GM21786 (cell line): ENCODE data around the gene MSRB2.

Experiments
- ATAC-seq: cut with Tn5 transposase; IDR thresholded peaks from one replicate; pipeline ENCODE4 v1.9.1; 2021; ENCODE audit not compliant: unreplicated experiment

The MSRB2 gene

DNA sequence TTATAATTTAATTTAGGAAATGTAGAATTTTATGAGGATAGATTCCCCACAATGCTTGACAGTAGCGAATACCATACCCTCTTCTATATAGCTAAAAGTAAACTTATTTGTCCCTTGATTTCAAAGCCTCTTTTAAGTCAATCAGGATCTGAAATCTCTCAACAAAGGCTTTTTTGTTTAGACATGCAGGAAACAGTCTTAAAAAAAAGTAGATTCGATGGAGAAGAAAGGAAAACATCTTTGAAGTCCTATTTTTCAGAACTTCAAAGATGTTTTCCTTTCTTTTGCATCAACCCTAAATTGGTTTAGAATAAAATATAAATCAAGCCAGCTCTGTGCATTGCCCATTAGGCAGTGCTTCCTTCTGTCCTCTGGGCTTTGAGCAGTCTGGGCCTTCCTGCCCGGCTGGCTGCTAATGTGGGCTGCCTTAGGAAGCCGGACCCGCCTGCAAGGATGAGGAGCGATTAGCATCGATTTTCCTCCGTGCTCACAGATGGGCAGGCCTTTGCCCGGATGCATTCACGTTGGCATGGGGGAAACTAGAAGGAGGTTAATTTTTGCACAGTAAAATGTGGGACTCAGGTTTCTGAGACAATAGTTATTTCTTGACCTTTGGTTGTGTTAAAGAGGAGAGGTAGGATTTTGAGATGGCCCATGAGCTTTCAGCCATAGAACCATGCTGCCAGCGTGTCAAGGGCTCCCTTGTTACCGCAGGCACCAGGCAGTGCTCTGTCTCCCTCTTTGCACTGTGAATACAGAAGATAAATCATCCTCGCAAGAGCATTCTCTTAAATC is 15.5 kb downstream of the MSRB2 start:
- ATAC-seq: no peak

DNA sequence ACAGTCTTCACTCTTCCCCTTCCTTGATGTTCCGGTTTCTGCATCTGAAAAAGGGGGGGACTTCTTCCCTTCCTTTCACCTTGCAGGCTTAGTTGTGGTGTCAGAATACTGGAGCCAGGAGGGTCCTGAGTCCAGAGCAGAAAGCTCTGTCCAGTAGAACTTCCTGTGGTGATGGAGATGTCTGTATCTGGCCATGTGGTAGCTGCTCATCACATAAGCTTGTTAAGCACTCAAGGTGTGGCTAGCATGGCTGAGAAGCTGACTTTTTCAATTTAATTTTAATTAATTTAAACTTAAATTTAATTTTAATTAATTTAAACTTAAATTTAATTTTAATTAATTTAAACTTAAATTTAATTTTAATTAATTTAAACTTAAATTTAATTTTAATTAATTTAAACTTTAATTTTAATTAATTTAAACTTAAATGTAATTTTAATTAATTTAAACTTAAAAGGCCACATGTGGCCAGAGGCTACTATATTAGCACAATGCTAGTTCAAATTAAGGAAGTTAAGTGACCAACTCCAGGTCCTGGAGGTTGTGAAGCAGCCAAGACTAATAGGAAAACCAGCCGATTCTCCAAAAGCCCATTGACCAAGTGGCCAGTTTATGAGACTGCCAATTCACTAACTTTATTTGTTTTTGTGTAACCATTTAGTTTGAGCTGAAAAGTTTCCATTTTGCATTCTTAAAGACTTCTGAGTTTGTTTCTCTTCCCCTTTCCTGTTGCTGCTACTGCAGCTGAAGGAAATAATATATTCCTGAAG is 16.3 kb downstream of the MSRB2 start:
- no peak for ATAC-seq

DNA sequence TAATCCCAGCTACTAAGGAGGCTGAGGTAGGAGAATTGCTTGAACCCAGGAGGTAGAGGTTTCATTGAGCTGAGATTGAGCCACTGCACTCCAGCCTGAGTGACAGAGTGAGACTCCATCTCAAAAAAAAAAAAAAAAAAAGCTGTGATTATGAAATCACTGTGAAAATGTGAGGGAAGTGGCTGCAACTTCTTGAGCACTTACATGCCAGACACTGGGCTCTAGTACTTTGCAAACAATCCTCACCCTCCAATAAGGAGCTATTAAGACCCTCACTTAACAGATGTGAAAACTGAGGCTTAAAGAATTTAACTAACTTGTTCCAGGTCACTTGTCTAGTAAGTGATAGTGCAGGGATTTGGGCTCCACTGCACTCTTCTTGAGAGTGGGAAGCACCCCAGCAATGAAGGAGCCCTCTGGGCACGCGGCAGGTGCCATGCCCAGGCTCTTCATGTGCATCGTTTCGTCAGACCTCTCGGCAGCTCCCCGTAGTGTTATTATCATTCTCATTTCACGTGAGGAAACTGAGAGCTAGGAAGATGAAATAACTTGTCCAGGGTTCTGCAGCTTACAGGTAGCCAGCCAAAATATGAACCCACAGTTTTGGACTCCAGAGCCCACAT is 19.0 kb downstream of the MSRB2 start:
- ATAC-seq: no peak

DNA sequence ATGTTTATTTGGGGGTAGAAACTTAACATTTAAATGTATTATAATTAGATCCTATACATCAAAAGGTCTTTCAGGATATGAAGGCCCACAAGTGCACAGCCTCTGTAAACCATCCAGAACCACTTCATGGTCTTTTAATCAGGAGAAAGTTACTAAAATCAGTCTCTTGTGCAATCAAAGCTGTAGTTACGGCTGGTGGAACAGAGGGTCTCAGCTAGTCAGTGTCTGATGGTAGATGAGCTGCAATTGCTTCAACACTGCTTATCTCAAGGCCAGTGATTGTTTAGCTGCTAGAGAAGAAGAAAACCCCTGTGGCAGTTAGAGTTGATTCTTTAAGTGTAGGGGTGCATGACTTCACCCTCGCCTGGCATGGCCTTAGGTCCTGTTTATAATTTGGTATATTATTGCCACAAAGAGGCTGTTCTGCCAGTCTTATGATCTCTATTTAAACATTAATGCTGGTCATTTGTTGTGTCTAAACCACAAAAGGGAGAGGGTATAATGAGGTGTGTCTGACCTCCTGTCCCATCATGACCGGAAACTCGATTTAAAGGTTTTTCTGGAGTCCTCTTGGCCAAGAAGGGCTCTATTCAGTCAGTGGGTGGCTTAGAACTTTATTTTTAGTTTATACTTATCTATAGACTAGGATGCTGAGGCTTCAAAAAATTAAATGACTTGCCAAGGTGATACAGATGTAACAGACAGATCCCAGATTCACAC is 21.3 kb downstream of the MSRB2 start:
- ATAC-seq: no peak

DNA sequence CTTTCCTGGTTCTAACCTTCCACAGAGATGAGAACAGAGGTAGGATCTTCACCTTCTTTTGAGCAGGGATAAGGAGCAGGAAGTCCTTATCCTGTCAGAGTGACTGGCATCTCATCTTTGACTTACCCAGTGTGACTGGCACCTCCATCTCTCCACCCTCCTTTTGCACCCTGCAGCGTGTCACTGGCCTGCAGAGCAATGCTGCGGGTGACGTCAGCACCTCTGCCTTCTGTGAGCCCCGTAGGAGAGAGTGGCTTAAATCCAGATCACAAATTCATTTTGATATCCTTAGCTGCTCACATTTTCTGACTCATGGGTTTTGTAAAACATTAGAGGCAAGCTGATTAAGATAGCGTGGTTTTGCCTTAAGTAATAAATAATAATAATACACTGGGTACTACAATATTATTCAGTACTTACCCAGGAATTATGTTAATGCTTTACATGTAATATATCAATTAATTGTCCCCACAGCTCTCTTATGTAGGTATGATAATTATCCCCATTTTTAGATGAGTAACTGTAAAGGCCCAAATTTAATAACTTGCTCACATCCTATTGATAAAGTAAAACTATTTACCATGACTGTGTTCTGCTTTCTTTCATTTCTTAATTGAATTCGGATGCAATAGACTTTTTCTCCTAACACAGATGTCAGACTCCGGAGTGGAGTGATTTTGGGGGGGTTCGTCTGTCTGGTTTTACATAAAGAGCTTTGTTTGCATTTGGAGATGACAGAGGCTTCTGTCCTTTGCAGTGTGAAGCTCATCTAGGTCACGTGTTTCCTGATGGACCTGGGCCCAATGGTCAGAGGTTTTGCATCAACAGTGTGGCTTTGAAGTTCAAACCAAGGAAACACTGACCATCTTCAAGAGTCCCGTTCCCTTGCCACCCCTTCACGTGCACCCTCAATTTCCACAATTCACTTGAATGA is 24.9 kb downstream of the MSRB2 start:
- no peak for ATAC-seq

DNA sequence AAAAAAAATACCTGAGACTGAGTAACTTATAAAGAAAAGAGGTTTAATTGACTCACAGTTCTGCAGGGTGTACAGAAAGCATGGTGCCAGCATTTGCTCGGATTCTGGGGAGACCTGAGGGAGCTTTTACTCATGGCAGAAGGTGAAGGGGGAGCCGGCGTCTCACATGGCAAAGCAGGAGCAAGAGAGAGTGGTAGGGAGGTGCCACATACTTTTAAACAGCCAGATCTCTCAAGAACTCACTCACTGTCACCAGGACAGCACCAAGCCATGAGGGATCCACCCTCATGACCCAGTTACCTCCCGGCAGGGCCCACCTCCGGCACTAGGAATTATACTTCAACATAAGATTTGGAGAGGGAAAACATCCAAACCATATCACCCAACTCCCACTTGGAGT is 25.8 kb downstream of the MSRB2 start:
- ATAC-seq: no peak

DNA sequence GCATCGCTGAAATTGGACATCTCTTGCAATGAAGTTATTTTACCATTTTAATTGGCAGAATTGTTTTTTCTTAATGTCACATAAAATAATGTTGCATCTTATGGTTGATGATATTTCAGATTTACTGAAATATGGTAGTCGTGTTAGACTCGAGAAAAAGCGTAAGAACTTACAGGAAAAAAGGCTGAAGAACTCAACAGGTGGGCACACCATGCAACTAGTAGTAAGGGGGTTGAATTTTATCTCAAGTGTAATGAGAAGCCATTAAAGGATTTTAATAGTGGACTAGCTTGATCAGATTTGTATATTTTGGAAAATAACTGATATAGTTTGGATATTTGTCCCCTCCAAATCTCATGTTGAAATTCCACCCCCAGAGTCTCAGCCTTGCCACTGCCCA is 41.1 kb downstream of the MSRB2 start:
- ATAC-seq: no peak

DNA sequence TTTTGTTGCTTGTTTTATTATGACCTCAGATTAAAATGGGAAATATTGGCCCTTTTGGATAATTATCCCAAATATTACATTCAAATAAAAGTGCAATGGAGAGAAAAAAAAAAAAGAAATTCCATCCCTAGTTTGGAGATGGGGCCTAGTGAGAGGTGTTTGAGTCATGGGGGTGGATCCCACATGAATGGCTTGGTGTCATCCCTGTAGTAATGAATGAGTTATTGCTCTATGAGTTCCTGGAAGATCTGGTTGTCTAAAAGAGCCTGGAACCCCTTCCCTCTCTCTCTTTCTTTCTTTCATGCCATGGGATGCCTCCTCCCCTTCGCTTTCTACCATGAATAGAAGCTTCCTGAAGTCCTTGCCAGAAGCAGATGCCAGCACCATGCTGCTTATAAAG is 44.3 kb downstream of the MSRB2 start:
- no peak for ATAC-seq

DNA sequence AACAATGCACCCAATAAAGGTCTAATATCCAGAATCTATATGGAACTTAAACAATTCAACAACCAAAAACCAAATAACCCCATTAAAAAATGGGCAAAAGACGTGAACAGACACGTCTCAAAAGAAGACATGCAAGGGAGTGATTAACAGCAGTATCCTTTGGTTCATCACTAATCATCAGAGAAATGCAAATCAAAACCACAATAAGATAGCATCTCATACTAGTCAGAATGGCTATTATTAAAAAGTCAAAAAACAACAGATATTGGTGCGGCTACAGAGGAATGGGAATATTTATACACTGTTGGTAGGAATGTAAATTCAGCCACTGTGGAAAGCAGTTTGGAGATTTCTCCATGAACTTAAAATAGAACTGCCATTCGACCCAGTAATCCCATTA is 46.6 kb downstream of the MSRB2 start:
- no peak for ATAC-seq

DNA sequence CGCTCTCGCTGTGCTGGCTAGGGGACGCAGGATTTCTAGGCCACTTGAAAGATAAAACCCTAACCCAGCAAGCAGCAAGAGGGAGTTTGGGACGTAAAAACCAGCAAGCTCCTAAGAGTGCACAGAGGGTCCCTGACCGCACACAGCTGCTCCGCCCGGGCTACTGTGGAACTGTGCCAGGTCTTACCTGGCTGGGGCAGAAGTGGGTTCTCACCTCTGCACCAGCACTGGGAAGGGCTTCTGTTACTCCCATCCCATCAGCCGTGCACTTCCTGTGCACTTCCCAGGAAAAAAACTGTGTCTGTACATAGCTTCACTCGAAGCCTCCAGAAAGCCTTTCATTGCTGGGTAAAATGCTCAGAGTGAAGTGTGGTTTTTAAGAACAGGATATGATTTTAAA is 50.9 kb downstream of the MSRB2 start:
- no peak for ATAC-seq

DNA sequence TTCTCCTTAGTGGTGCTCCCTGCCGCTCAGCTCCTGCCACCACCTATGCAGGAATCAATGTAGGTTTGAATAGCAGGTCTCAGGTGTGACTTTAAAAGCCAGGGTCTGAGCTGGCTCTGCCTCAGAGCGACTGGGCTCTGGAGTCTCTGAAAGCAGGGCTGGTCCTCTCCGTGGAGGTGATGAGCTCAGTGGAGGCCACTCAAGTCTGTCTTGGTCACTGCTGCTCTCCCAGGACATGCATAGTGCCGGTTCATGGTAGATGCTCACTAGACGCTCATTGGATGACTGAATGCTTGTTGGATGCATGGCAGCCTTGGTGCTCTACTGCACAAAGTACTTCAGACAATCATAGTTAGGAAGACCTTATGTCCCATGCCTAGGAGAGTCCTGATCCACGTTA is 51.7 kb downstream of the MSRB2 start:
- ATAC-seq: no peak

DNA sequence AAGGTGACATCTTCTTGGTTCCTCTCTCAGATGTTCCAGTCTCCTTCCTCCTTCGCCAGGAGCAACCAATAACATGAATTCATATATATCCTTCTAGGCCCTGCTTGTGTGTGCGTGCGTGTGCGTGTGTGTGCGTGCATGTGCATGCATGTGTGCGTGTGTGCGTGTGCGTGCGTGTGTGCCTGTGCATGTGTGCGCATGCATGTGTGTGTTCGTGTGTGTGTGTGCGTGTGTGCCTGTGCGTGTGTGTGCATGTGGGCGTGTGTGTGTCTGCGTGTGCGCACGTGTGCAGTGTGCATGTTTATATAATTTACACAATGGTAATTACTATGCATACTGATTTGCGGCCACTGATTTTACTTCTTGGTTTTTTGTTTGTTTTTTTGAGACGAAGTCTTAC is 52.8 kb downstream of the MSRB2 start:
- ATAC-seq: no peak

DNA sequence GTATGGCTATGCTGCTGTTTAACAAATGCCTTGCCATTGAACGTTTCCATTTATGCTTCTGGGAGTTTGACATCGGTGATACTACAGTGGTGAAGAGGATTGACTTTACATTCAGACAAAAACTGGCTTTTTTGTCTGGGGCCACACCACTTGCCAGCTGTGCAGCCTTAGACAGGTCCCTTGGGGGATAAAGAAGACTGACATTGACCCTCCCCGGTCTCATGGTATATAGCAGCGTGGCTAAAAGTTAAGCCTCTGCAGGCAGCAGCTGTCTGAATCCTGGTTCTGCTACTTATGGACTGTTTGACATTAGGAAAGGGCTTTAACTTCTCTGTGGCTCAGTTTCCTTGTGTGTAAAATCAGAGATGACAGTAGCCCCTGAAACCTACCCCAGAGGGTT is 54.7 kb downstream of the MSRB2 start:
- ATAC-seq: no peak

DNA sequence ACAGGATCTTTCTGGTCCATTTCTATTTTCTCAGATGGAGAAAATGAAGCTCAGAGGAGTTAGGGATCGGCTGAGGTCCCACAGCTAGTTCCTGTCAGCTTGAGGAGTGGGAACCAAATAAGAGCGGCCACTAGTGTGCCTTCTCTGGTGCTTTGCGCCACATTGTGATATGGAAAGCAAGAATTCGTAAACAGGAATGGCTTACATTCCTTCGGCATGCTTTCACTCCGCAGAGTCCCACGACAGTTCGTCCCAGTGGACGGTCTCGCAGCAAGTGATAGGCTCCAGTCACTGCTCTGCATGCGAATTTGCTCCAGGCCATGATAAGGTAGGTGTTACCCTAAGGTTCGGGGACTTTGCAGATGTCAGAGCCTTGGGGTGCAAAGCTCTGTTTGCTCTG is 55.2 kb downstream of the MSRB2 start:
- no peak for ATAC-seq

DNA sequence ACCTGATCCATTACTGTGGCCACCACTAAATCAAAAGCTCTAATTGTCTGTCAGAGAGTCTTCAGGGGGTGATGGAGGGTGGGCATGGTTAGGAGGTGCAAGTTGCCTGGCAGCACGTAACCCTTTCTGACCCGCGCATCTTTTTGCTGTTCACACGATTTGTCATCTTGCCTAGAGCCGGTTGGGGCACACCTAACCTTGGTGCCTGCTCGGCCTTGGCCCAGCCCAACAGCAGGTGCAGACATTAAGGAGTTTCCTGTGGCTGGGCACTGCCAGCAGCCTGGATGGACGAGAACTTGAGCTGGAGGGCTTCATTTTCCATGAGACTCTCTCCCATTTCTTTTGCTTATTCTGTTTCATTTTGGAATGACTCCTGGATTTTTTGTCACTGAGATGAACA is 55.7 kb downstream of the MSRB2 start:
- ATAC-seq: no peak

DNA sequence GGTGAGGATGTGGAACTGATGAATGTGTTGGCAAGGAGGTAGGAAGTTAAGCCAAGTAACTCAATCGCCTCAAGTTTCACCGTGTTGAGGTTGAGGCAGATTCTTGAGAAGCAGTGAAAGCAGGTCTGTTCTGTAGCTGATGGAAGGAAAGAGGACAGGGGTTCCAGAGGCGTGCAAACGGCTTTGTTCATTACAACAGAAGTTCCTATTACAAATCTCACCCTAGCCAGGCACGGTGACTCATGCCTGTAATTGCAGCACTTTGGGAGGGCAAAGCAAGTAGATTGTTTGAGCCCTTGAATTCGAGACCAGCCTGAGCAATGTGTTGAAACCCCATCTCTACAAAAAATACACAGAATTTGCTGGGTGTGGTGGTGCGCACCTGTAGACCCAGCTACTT is 59.8 kb downstream of the MSRB2 start:
- ATAC-seq: no peak

DNA sequence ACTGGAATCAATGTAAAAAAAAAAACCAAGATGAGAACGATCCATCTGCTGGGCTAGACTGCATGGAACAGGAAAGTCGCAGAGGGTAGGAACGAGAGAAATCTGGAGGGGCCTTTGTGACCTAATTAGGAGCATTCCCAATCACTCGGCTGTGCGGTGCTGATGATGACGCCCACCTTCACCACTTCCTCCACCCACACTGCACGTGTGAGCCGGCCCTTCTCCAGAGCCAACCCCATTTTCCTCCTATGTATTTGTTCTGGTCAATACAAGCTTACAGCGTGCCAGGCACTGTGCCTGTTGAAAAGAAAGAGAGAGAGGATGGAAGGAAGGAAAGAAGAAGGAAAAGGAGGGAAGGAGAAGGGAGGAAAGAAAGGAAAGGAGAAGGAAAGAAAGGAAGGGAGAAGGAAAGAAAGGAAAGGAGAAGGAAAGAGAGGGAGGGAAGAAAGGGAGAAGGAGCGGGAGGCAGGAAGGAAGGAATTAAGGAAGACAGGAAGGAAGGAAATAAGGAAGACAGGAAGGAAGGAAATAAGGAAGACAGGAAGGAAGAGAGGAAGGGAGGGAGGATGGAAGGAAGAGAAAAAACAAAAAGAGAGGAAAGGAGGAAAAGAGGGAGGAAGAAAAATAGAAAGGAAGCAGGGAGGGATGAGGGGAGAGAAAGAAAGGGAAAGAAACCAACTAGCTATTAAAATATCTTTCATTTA is 61.2 kb downstream of the MSRB2 start:
- ATAC-seq: no peak

DNA sequence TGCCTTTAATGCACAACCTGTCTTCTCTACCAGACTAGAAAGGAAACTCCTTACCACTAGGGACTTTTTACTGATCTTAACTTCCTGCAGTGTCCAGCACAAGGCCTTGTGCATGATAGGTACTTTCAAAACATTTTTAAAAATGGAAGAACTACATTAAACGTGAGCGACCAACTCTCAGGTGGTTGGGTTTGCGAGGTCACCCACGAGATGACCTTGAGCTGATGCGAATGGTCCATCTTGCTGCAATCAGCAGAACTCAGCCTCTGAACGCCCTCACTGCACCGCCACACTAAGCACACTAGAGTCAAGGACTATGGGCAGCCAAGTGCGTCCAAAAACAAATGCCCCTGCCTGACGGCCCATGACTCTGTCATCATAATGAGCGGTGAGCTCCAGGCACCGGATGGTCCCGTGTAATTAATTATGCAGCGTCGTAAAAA is 61.9 kb downstream of the MSRB2 start:
- ATAC-seq: peak; percentile 61

DNA sequence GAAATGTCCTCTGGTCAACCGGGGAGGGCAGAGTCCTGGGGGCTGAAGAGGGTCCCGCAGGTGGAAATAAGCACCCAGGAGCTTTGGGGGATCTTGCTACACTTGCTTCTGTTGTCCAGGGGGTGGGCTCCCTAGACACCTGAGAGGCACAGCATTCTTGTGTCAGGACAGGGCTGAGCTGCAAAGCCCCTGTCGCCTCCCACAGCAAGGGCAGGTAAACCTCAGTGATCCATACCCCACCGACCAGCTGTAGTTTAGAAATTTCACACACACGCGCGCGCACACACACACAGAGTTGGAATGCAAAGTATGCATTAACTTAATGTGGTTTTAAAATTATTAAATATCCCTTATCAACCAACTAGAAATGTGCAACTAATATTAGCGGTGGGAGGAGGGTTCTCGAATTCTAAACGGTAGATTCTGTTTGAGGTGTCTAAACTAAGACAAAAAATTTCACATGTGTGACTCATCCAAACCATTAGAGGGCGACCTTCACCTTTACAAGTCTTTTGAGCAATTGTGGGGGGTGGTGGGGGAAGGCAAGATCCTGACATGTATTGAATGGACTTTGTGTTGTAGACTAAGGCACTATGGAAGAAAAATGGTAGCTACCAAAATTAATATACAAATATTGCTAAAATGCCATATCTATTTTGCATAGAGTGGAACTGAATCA is 62.5 kb downstream of the MSRB2 start:
- ATAC-seq: peak; percentile 48
